ENCODE data around the gene SPARC.
"Not testable (repeated sequence)": the region's sequence is repeated elsewhere in the genome, so short reads cannot be mapped to it uniquely, and the experiment has no call there.

SPARC gene

DNA sequence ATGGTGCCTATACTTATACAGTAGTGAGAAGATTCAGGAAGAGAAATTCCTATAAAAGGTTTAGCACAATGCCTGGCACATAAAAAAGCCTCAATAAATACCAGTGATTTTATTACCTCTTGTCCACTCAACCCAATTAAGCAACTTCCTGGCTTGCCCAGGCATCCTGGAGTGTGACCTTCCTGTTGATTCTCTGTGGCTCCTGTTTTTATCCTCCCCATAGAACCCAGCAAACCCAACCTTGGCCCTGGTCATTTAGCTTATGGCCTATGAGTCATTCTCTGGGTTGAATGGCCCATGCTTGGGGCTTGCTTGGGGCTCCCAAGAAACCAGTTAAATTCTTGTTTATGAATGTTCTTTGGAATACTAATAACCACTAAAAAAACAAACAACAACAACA, 21.4 kb upstream of the SPARC start:
- Histone ChIP-seq H3K27ac (no peak overlapping the region), H3K9ac (ENCODE audit: insufficient read length) (no peak overlapping the region), H3K4me3 (no peak overlapping the region), H3K36me3 (ENCODE audit: insufficient read depth, low read length) (no peaks in the 10 kb centered on the region), H3K9me3 (ENCODE audit: low read depth, low read length) (no peaks in the 10 kb centered on the region)
- DNase-seq (ENCODE audit: low read depth, low spot score), result no peak
- TF ChIP-seq FOXP2 (optimal IDR thresholded peaks at IDR 0.05; ENCODE audit: control extremely low read depth, extremely low read length, insufficient read depth) (no peak), EZH2 (IDR thresholded peaks at IDR 0.05) (no peak), POLR2AphosphoS5 (IDR thresholded peaks at IDR 0.05; ENCODE audit: borderline replicate concordance, low read depth, low read length) (no peak)

DNA sequence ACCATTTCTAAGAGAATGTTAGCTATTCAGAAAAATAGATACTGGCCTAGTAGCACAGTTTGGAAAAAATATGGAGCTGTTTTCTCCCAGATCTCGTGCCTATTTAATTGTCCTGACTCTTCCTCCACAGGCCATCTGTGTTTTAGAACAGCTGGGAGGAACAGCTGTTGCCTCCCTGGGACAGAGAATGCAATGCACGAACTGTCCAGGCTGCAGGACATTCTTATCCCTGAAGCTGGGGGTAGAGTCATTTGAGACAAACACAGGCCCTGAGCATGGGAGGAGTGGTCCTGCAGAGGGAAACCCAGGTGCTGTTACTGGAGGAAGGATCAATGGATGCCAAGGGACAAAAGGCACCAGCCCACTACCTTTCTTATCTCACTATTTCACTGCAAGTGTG, 20.9 kb upstream of the SPARC start:
- Histone ChIP-seq H3K4me3 (no peak overlapping the region), H3K27ac (no peak overlapping the region), H3K36me3 (ENCODE audit: insufficient read depth, low read length) (no peaks in the 10 kb centered on the region), H3K9me3 (ENCODE audit: low read depth, low read length) (no peaks in the 10 kb centered on the region), H3K9ac (ENCODE audit: insufficient read length) (no peak overlapping the region)
- no peak for TF ChIP-seq POLR2AphosphoS5 (IDR thresholded peaks at IDR 0.05; ENCODE audit: borderline replicate concordance, low read depth, low read length)
- no peak for TF ChIP-seq FOXP2 (optimal IDR thresholded peaks at IDR 0.05; ENCODE audit: control extremely low read depth, extremely low read length, insufficient read depth)
- no peak for TF ChIP-seq EZH2 (IDR thresholded peaks at IDR 0.05)
- DNase-seq (ENCODE audit: low read depth, low spot score), result no peak

DNA sequence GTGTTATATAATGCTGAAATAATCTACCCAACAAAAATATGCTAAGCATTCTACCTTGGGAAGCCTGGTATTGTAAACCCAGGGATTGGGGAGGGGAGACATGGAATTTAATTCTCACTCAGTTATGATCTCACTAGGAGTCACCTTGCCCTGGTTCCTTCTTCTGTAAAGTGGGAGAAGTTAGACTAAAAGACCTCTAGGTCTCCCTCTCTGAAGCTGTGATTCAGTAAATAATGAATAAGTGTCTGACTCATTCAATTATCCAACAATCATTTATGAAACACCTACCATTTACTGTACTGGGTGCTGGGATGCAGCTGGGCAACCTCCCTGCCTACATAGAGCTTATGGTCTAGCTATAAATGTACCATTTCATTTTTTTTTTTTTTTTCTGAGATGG, 20.2 kb upstream of the SPARC start:
- DNase-seq (ENCODE audit: low read depth, low spot score), result no peak
- TF ChIP-seq FOXP2 (optimal IDR thresholded peaks at IDR 0.05; ENCODE audit: control extremely low read depth, extremely low read length, insufficient read depth), result no peak
- no peak for TF ChIP-seq POLR2AphosphoS5 (IDR thresholded peaks at IDR 0.05; ENCODE audit: borderline replicate concordance, low read depth, low read length)
- no peaks in the 10 kb centered on the region for H3K36me3 ChIP-seq (ENCODE audit: insufficient read depth, low read length)

DNA sequence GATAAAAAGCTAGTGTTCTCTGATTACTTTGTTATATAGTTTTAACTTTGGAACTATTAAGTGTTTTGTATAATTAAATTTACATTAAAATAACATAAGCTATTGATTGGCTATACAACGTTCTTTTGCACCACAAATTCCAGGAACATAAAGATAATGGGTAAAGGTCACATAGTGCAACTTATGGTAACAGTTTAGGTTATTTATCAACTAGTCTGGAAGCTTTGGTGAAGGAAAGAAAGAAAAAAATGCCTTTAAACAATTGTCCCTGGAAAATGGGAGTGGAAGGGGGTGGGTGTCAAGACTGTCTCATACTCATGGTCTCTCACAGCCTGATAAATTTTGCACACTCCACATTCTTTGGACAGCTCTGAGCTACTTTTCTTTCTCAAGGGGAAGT, 17.1 kb upstream of the SPARC start:
- DNase-seq (ENCODE audit: low read depth, low spot score), result no peak
- Histone ChIP-seq H3K9ac (ENCODE audit: insufficient read length) (no peak overlapping the region), H3K9me3 (ENCODE audit: low read depth, low read length) (no peaks in the 10 kb centered on the region), H3K36me3 (ENCODE audit: insufficient read depth, low read length) (no peaks in the 10 kb centered on the region), H3K4me3 (no peak overlapping the region), H3K27ac (no peak overlapping the region)
- TF ChIP-seq FOXP2 (optimal IDR thresholded peaks at IDR 0.05; ENCODE audit: control extremely low read depth, extremely low read length, insufficient read depth) (no peak), POLR2AphosphoS5 (IDR thresholded peaks at IDR 0.05; ENCODE audit: borderline replicate concordance, low read depth, low read length) (no peak), EZH2 (IDR thresholded peaks at IDR 0.05) (no peak)

More for the DNA sequence above, 20.2 kb upstream of the SPARC start:
- no peak overlapping the region for H3K9ac ChIP-seq (ENCODE audit: insufficient read length)
- H3K4me3 ChIP-seq, result no peak overlapping the region
- H3K9me3 ChIP-seq (ENCODE audit: low read depth, low read length), result no peaks in the 10 kb centered on the region
- no peak overlapping the region for H3K27ac ChIP-seq

DNA sequence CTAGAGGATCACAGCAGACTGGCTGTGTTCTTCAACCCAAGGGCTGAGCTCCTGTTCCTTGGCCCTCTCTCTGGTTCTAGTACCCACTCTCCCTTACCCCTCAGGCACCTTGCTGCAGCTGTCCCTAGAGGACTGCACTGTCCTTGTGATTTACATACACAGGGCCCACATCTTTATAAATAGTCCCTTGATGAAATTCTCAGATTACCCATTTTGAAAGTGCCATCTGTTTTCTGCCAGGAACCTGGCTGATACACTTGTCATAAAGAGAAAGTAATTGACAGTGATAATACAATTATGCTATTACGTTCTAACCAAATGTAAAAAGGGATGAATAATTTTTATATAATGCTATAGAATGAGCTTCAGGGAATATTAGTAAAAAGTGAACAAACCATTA, 16.5 kb upstream of the SPARC start:
- no peak overlapping the region for H3K4me3 ChIP-seq
- no peaks in the 10 kb centered on the region for H3K36me3 ChIP-seq (ENCODE audit: insufficient read depth, low read length)
- H3K27ac ChIP-seq, result no peak overlapping the region
- TF ChIP-seq POLR2AphosphoS5 (IDR thresholded peaks at IDR 0.05; ENCODE audit: borderline replicate concordance, low read depth, low read length), result no peak
- TF ChIP-seq FOXP2 (optimal IDR thresholded peaks at IDR 0.05; ENCODE audit: control extremely low read depth, extremely low read length, insufficient read depth), result no peak
- TF ChIP-seq EZH2 (IDR thresholded peaks at IDR 0.05), result no peak
- H3K9ac ChIP-seq (ENCODE audit: insufficient read length), result no peak overlapping the region
- no peaks in the 10 kb centered on the region for H3K9me3 ChIP-seq (ENCODE audit: low read depth, low read length)
- no peak for DNase-seq (ENCODE audit: low read depth, low spot score)

DNA sequence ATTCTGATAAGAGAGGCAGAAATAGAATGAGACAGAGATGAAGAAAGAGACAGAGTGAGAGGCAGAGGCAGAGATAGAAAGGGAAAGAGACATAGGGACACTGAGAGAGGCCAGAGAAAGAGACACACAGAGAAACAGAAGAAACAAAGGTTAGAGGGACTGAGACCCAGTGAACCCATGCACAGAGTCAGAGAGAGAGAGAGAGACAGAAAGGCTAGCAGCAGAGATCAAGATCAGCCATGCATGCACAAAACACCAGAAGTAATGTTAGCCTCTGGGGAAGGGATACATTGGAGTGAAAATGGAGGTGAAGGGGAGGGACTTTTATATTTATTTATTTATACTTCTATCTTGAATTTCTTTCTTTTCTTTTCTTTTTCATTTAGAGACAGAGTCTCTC, 14.1 kb upstream of the SPARC start:
- Histone ChIP-seq H3K9me3 (ENCODE audit: low read depth, low read length) (no peaks in the 10 kb centered on the region), H3K27ac (no peak overlapping the region), H3K36me3 (ENCODE audit: insufficient read depth, low read length) (no peaks in the 10 kb centered on the region), H3K9ac (ENCODE audit: insufficient read length) (no peak overlapping the region), H3K4me3 (no peak overlapping the region)
- no peak for DNase-seq (ENCODE audit: low read depth, low spot score)
- no peak for TF ChIP-seq EZH2 (IDR thresholded peaks at IDR 0.05)
- TF ChIP-seq POLR2AphosphoS5 (IDR thresholded peaks at IDR 0.05; ENCODE audit: borderline replicate concordance, low read depth, low read length), result no peak
- TF ChIP-seq FOXP2 (optimal IDR thresholded peaks at IDR 0.05; ENCODE audit: control extremely low read depth, extremely low read length, insufficient read depth), result no peak

DNA sequence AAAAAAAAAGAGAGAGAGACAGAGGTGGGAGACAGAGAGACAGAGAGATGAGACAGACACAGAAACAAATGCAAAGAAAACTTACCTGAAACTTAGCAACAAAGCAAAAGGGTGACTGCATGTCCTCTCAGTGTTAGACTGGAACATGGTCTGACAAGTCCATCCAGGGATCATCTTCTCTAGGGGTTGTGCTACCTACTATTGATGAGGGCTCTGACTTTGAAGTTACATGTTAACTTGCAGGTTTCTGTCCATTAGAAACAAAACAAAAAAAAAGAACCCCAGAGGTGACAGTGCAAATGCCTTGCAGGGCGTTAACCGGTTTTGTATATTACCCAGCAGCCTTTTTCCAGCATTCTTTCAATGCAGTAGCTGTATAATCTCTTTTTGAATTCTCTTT, 13.6 kb upstream of the SPARC start:
- no peak overlapping the region for H3K4me3 ChIP-seq
- no peaks in the 10 kb centered on the region for H3K9me3 ChIP-seq (ENCODE audit: low read depth, low read length)
- H3K36me3 ChIP-seq (ENCODE audit: insufficient read depth, low read length), result no peaks in the 10 kb centered on the region
- TF ChIP-seq EZH2 (IDR thresholded peaks at IDR 0.05) (no peak), POLR2AphosphoS5 (IDR thresholded peaks at IDR 0.05; ENCODE audit: borderline replicate concordance, low read depth, low read length) (no peak), FOXP2 (optimal IDR thresholded peaks at IDR 0.05; ENCODE audit: control extremely low read depth, extremely low read length, insufficient read depth) (no peak)
- H3K27ac ChIP-seq, result no peak overlapping the region
- H3K9ac ChIP-seq (ENCODE audit: insufficient read length), result no peak overlapping the region
- DNase-seq (ENCODE audit: low read depth, low spot score), result no peak

DNA sequence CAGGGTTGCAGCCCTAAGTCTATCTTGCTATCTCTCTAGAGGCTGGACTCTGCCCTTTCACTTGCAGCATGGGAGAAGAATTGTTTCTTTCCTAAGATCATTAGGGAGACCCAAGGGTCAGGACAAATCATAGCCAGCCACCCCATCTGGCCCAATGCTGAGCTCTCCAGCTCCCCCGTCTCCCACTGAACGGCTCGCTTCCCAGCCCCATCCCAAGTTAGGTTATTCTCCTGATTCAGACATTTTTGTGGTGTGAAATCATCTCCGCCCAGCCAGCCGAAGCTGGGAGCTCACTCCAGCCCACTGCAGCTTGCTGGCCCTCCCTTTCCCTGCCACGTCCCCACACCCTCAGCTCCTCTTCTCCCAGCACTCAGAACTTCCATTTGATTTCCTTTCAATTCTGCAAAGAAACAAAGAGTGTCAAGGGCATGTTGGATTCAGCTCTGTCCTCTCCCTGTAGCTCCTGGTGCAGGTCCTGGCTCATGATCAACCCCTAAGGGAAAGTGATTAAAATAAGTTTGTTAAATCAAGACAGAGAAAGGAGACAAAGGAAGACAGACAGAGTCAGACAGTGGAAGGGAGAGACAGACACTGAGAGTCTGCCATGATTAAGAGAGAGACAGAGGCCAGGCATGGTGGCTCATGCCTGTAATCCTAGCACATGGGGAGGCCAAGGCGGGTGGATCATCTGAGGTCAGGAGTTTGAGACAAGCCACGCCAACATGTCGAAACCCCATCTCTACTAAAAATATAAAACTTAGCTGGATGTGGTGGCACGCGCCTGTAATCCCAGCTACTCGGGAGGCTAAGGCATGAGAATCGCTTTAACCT, 12.6 kb upstream of the SPARC start:
- Histone ChIP-seq H3K36me3 (ENCODE audit: insufficient read depth, low read length) (no peaks in the 10 kb centered on the region), H3K9ac (ENCODE audit: insufficient read length) (peak overlapping the region; percentile 73), H3K9me3 (ENCODE audit: low read depth, low read length) (no peaks in the 10 kb centered on the region), H3K4me3 (peak overlapping the region; percentile 45), H3K27ac (peak overlapping the region; percentile 87)
- no peak for DNase-seq (ENCODE audit: low read depth, low spot score)
- no peak for TF ChIP-seq POLR2AphosphoS5 (IDR thresholded peaks at IDR 0.05; ENCODE audit: borderline replicate concordance, low read depth, low read length)
- TF ChIP-seq EZH2 (IDR thresholded peaks at IDR 0.05), result no peak
- no peak for TF ChIP-seq FOXP2 (optimal IDR thresholded peaks at IDR 0.05; ENCODE audit: control extremely low read depth, extremely low read length, insufficient read depth)

DNA sequence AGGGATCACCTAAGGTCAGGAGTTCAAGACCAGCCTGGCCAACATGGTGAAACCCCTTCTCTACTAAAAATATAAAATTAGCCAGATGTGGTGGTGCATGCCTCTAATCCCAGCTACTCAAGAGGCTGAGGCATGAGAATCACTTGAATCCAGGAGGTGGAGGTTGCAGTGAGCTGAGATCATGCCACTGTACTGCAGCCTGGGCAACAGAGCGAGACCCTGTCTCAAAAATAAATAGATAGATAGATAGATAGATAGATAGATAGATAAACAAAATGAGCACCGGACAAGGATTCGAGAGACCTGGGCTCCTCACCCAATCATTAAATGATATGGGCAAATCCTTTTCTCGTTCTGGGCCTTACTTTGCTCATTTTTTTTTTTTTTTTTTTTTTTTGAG, 11.4 kb upstream of the SPARC start:
- H3K27ac ChIP-seq; H3K9me3 ChIP-seq (ENCODE audit: low read depth, low read length); H3K36me3 ChIP-seq (ENCODE audit: insufficient read depth, low read length); DNase-seq (ENCODE audit: low read depth, low spot score); H3K4me3 ChIP-seq; H3K9ac ChIP-seq (ENCODE audit: insufficient read length): not testable (repeated sequence)

Measured in SK-N-MC (cell line).